Stimulated activated CD4-positive, alpha-beta T cell treated with anti-CD3 and anti-CD28 coated beads, Interleukin-2, amount 100 ng/mL, for 24 hours (primary cell): Measurements from ENCODE around the gene IL17C.
"Not testable (repeated sequence)": the region's sequence is repeated elsewhere in the genome, so short reads cannot be mapped to it uniquely, and the experiment has no call there.

Source experiments
- DNase-seq, 2 donors: peaks; one replicate each; pipeline ENCODE4 v3.0.0-alpha.2; 2020

Gene IL17C

DNA sequence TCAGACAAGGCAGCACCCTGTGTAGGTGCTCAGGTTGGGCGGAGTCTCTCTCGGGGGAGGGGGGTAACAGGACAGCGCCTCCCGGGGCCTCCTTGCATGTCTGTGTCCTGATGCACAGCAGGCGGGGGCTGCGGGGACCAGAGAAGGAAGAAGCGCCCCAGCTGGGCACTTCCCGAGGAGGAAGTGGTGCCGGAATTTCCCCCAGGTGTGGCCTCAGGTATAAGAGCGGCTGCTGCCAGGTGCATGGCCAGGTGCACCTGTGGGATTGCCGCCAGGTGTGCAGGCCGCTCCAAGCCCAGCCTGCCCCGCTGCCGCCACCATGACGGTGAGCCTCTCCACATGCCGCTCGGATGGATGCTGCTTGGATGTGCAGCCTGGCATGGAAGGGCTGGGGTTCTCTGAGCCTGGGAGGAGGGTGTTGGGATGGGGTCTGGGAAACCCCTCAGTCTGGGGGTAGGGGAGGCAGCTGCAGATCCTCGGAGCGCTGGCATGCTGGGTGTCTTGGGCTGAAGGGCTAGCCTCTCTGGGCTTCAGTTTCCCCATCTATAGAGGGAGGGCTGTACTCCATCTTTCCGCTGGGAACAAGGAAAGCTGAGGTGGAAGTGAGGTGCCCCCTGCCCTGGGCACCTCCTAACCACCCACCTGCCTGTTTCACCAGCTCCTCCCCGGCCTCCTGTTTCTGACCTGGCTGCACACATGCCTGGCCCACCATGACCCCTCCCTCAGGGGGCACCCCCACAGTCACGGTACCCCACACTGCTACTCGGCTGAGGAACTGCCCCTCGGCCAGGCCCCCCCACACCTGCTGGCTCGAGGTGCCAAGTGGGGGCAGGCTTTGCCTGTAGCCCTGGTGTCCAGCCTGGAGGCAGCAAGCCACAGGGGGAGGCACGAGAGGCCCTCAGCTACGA, at the start of gene IL17C:
Gene IL17C, plus strand, starts transcription at position 250 of the 908 bp plus-strand sequence. Its CDS starts 70 bp downstream, at position 320.
- no peak for DNase-seq

DNA sequence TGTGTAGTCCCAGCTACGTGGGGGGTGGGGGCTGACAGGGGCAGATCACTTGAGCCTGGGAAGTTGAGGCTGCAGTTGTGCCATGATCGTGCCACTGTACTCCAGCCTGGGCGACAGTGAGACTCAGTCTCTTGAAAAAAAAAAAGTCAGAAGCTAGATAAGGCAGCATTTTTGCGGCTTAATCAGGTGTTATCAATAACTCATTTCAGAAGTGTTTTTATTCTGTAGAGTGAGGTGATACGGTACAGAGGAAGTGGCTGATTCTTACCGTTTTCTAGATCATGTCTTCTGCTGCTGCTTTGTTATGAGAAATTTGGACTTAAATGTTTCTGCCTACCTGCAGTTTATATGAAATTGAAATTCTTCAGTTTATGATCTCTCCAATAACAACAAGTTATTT, 49.6 kb upstream of the IL17C start:
- no peak for DNase-seq

GRCh38 chr16:88589441-88589840, 48.9 kb upstream of the IL17C start:
- no peak for DNase-seq

DNA sequence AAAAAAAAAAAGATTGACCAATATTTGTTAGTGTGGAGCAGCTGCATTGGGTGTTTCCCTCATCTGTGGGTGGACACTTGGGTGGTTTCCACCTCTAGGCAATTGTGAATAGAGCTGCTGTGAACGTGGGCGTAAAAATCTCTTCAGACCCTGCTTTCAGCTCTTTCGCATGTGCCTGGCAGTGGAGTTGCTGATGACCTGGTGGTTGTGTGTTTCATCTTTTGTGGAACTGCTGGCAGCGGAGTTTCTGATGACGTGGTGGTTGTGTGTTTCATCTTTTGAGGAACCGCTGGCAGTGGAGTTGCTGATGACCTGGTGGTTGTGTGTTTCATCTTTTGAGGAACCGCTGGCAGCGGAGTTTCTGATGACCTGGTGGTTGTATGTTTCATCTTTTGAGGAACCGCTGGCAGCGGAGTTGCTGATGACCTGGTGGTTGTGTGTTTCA, 46.8 kb upstream of the IL17C start:
- DNase-seq, result peak; percentile 39 to 45

- no peak for DNase-seq
Observed at GRCh38 chr16:88593061-88593460, 45.3 kb upstream of the IL17C start.

DNA sequence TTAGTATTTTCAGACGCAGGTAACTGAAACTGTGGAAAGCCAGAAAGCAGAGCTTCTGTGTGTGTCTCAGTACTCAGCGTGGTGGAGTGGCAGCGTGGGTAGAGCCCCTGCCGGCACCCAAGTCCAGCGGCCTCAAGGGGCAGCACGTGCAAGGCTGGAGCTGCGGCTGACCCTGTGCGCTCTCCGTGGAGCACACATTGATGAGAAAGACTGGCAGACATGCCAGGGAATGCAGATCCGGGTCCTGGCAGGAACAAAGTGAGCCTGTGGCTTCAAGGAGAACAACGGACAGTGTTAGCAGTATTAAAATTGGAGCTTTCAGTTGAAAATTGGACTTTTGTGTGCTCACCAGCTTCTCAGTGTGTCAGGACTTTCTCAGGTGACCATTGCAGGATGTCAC, 44.9 kb upstream of the IL17C start:
- no peak for DNase-seq

- no peak for DNase-seq
Observed at GRCh38 chr16:88593910-88594309, 44.5 kb upstream of the IL17C start.

GRCh38 chr16:88595101-88595500, 43.3 kb upstream of the IL17C start:
- no peak for DNase-seq

DNA sequence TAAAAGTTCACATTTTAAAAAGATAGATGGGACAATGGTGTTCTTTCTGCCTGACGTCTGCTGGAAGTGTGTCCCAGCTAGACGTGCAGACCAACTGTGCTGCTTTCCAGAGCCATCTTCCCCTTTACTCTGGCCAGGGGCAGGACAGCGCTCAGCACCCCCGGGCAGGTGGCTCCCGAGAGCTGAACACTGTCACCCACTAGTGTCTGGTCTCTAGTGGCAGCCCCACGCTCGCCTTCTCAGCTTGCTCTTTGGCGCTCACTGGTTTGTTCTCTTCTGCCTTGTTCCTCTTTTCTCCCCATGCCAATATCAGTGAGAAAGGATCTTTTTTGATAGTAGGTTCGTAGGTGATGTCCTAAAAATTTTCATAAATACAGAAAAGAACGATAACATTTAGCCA, 42.5 kb upstream of the IL17C start:
- no peak for DNase-seq

- no peak for DNase-seq
Observed at GRCh38 chr16:88596483-88596882, 41.9 kb upstream of the IL17C start.

DNA sequence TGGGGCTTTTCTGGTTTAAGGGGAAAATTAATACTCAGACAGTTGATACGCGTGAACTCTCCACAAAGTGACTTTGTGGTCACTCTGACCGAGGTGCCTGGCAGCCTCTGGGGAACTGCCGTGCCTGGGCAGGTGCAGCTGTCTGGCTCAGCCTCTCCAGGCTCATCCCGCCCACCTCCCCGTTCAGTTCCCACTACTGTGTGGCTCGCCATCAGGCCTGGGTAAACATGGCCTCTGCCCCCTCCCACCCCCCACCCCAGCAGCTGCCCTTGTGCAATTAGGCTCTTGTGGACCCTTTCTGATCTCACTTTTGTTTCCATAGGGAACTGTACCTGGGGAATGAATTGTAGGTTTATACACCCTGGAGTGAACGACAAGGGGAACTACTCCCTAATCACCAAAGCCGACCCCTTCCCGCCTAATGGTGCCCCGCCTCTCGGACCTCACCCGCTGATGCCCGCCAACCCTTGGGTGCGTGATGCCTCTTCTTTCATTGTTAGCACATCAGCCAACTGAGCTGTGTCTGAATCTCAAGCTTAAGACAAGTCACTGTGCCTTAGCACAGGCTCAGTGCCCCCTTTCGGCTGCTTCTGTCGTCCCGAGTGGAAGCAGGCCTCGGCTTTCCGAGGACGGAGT, 40.4 kb upstream of the IL17C start:
- DNase-seq, result no peak

DNA sequence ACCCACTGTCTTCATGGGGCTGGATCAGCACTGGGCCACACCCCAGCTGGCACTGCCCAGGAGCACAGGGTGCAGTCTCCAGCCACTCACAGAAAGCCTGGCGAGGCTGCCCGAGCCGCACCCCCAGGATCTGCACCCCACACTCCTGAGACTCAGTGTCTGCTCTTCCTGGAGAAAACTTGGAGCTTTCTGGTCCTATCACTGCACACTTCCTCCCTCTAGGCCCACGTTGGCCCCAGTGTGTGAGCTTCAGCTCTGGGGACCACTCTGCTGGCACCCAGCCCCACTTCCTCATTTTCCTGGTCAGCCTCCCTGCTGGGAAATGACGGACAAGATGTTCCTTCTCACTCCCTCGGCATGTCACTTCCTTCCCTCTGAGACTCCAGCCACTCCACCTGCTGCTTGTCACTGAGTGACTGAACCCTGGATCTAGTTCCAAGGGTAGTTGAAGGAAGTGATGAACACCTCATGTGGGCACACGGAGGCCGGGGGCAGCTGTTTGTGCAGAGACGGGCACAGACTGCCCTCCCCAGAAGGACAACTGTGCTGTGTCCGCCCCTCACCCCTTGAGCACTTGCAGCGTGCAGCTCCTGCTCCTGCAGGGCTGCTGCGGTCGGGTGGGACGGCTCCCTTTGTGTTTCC, 39.2 kb upstream of the IL17C start:
- DNase-seq, result no peak

- DNase-seq, result no peak
Observed at GRCh38 chr16:88599825-88600538, 38.4 kb upstream of the IL17C start.

DNA sequence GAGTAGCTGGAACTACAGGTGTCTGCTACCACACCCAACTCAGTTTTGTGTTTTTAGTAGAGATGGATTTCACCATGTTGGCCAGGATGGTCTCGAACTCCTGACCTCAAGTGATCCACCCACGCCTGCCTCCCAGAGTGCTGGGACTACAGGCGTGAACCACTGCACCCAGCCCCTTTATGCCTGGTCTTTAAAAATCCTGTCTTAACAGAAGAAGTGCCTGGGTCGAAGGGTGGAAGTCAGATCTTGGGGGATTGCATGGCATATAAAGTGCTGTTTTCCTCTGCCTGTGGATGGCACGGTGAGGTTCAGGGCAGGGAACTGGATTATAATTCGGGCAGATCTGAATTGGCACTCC, 37.9 kb upstream of the IL17C start:
- DNase-seq, result no peak

DNA sequence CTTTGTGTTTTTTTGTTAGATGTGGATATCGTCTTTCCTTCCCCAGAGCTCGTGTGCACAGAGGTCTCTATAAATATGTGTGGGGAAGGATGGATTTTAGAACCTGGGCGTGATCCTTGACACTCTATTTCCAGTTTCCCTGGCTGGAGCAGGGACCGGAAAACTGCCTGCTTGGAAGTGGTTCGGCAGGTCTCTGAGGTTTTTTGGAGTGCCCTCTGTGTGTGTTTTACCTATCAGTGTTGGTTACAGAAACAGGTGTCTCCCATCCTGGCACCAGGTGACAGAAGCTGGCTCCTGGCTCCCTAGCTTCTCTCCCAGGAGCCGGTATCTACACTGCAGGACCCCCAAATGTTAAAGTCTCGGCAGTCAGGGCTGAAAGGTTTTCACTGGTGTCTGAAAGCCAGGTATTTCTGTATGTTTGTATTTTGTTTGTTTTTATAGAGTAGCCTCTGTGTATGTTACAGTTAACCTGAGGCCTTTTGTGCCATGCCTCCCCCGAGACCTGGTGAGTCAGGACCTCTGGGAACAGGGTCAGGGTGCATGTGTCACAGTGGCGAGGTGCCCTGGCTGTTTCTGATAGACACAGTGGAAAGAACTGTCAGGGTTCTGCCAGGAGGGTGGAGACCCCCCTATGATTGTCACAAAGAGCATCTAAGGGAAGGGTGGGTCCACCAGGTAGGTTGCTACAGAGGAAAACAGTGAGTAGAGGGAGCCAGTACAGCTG, 36.9 kb upstream of the IL17C start:
- DNase-seq, result no peak

GRCh38 chr16:88602091-88602490, 36.3 kb upstream of the IL17C start:
- no peak for DNase-seq

DNA sequence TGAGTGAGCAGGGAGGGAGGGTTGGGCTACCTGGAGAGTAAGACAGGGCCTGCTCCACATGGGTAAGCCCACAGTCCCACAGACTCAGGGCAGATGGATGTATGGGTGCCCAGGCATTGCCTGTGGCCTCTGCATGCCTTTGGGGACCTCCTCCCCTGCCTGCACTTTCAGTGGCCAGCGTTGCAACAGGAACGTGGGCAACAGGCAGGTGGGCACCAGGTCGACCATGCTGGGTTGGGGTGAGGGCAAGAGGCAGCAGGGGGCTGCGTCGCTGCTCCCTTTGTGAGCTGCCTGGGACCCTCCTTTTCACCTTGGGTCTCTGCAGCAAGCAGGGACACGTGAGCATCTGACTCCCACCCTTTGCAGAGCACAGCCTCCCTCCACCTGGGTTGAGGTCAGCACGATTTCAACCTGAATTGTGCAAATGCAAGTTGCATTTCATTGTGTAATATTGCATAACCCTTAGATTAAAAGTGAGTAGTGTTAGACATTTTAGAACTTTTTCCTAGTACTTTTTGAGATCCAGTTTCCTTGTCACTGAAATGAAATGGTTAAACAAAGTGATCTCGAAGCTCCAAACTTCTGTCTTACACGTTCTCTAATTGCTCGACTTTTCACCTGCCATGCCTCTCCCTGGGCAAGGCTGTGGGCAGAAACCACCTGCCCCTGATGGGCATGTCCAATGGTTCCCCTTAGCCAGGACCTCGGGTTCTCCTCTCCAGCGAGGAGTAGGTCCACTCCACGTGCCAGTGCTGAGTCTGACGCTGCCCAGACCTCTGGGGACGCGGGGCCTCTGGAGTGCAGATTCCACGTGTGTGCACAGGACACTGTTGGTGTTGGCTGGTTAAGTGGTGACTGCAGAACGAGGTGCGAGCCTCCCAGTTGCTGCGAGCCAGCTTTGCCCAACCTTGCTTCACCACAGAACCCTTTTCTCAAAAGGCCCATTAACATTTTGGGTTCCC, 32.9 kb upstream of the IL17C start:
- no peak for DNase-seq

DNA sequence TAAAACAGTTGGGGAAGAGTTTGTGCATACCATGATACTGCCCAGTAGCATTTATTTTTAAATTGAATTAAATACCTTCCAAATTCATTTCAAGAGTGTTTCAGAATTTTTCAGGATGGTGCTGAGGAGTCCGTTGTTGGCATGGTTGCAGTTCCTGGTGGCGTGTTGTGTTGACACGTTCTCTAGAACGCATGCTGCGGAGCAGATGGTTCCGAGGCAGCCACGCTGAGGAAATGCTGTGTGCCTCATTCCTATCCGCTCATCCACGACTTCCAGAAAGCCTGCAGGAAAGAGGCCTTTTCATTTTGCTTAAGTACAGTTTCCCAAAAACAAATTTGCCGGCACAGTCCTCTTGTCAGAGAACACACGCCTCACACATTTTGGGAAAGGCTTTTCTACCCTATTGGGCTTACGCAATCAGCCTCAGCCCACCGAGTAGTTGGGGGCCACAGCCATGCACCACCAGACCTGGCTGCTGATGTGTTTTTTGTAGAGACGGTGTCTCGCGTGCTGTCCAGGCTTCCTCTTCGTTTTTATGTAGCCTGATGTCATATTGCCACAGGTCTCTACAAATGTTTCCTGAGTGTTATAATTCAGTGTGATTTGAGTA, 32.1 kb upstream of the IL17C start:
- DNase-seq, result no peak

DNA sequence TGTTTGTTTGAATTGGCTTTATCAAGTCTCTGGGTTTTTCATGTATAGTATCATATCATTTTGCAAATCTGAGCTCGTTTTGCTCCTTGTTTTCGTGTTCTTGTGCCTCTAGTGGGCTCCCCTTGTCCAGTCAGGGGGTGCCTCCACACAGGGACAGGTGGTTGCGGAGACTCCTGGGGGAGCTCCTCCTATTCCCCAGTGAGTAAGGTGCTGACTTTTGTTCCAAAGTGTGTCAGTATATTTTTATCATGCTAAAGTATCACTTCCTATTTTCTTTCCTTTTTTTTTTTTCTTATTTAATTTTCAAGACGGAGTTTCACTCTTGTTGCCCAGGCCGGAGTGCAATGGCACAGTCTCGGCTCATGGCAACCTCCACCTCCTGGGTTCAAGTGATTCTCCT, 30.3 kb upstream of the IL17C start:
- no peak for DNase-seq

DNA sequence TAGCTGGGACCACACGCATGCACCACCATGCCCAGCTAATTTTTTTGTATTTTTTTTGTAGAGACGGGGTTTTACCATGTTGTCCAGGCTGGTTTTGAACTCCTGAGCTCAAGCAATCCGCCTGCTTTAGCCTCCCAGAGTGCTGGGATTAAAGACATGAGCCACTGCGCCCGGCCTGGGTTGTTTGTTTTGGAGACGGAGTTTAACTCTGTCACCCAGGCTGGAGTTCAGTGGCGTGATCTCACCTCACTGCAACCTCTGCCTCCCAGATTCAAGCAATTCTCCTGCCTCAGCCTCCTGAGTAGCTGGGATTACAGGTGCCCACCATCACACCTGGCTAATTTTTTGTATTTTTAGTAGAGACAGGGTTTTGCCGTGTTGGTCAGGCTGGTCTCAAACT, 28.9 kb upstream of the IL17C start:
- not testable (repeated sequence) for DNase-seq

GRCh38 chr16:88610080-88610479, 28.3 kb upstream of the IL17C start:
- no peak for DNase-seq
